ENCODE measurements around the gene ATP2C1.

The ATP2C1 gene

GRCh38 chr3:130894130-130894985, 474 bp downstream of the ATP2C1 start:
- peak in 2 of 3 donors; percentile 5 to 6 for DNase-seq (ENCODE audit: low read depth in 3 of 3)

GRCh38 chr3:130894986-130895280, 1.0 kb downstream of the ATP2C1 start:
- DNase-seq (ENCODE audit: low read depth in 3 of 3), result no peak

DNA sequence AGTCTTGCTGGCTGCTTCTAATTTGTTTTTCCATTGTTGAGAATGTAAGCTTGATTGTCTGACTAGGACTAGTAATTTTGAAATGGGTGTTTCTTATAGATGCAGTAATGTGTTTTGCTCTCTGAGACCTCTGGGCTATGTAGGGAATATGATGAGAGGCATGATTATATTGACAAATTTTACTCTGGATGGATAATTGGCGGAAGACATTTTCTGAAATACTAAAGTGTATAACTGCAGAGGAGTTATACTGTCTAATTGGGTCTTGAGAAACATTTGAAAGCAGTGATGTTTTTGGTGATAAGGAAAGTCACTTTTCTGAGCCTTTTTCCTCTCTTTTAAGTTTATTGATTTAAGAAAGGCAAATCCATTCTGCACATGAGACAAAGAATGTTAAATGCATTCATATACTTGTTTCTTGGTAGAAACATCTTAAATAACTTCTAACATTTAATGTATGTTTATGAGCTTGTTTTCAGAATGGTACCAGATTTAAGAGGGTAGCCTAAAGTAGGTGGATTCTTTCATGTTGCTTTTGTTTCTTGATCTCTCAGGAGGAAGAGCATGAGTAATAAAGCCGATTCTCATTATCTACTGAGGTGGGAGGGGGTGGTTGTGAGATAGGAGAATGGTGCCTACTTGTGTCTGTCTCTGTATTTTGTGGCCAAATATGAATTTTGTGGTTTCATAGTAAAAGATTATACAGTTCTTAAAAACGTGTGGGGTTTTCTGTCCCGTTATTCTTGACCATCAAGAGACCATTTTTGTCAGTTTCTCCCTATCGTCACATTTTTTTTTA, 2.0 kb downstream of the ATP2C1 start:
- peak in 1 of 3 donors; percentile 8 for DNase-seq (ENCODE audit: low read depth in 3 of 3)

- no peak for DNase-seq (ENCODE audit: low read depth in 3 of 3)
Measured at GRCh38 chr3:130897316-130897715, 3.4 kb downstream of the ATP2C1 start.

DNA sequence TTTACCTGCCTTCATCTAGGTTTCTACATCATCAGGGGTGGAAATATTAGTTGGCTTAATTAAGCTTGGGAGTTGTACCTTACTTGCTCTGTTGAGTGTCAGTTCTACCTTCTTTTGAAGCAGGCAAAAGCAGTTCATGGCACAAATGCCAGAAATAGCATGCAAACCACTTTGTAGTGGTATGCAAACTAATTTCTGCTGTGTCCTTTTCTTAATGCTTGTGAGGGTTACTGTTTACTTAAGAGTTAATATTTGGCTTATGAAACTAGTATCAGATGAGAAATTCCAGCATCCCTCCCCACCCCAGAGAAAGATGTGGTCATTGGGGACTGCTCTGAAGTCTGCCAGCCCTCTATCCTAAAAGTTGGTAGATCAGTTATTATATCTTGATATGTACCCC, 7.1 kb downstream of the ATP2C1 start:
- no peak for DNase-seq (ENCODE audit: low read depth in 3 of 3)

GRCh38 chr3:130901463-130902204, 7.8 kb downstream of the ATP2C1 start:
- DNase-seq (ENCODE audit: low read depth in 3 of 3), result no peak

DNA sequence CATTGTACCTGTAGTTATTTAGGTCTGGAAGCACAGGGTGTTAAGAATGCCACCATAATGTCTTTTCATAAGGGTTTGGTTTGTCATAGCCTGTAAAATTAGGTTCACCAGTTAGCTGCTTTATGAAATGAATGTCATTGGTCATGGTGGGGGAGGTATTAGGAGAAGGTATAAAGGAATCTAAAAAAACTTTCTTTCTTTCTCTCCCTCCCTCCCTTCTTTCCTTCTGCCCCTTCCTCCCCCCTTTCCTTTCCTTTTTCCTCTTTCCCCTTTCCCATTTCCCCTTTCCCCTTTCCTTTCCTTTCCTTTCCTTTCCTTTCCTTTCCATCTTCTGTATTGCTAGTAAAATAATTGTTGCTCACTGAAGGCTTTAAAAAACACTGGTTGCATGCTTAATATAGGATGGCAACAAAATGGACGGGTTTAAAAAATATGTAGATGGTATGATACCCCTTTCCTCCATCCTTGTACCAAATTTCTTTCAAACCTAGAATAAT, 9.6 kb downstream of the ATP2C1 start:
- no peak for DNase-seq (ENCODE audit: low read depth in 3 of 3)

DNA sequence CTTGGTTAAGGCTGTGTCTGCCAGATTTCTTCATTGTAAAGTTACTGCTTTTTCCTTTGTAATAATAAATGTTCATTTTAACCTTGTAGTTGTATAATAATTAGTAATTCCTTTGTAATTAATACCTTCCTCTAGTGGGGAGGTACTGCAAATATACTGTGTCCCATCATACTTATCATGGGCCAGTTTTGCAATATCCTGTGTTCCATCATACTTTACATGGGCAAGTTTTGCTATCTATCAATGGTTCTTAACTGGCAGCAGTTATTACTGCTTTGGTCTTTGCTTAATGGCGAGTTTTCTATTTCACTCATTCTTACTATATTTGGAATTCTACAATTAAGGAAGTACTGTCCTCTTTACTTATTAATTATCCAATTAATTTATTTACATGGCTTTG, 10.6 kb downstream of the ATP2C1 start:
- DNase-seq (ENCODE audit: low read depth in 3 of 3), result no peak

GRCh38 chr3:130905551-130905950, 11.7 kb downstream of the ATP2C1 start:
- no peak for DNase-seq (ENCODE audit: low read depth in 3 of 3)

DNA sequence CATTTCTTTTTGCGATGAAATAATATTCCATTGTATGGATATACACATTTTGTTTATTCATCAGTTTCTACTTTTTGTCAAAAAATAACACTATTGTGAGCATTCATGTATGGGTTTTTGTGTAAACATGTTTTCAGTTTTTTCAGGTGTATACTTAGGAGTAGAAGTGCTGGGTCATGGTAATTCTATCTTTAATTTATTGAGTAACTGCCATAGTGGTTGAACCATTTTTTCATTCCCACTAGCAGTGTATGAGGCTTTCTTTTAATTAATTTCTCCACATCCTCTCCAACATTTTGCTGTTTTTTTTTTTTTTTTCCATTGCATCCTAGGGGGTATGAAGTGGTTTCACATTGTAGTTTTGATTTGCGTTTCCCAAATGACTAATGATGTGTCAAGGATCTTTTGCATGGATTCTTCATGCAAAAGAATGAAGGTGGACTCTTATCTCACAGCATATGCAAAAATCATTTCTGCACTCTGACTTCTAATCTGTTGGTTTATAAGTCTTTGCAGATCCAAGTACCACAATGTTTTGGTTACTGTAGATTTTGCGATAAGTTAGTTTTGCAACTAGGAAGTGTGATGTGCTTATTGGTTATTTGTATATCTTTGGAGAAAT, 12.6 kb downstream of the ATP2C1 start:
- DNase-seq (ENCODE audit: low read depth in 3 of 3), result no peak

DNA sequence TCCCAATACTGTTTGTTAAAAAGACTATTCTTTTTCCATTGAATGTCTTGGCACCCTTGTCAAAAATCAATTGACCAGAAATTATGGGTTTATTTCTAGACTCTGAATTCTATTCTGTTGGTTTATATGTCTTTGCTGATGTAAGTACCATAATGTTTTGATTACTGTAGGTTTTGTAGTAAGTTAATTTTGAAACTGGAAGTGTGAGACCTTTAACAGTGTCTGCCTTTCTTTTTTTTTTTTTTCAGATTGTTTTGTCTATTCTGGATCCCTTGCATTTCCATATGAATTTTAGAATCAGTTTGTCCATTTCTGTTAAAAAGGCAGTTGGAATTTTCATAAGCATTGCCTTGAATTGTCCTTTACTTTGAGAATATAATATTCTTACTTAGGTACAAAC, 13.6 kb downstream of the ATP2C1 start:
- no peak for DNase-seq (ENCODE audit: low read depth in 3 of 3)

DNA sequence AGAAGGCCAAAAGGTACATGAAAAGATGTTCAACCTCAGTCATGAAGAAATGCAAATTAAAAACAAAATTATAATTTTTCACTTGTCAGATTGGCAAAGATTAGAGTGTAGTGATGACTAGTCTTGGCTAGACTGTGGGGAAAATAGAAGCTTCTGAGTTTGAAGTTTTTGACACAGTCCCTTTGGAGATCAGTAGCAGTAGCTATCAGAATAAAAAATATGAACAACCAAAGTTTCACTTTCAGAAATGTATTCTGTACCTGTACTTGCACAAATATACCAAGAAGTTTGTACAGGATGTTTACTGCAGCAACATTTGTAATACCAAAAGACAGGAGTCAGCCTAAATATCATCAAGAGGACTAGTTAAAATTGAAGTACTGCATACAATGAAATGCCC, 14.1 kb downstream of the ATP2C1 start:
- DNase-seq (ENCODE audit: low read depth in 3 of 3), result no peak

DNA sequence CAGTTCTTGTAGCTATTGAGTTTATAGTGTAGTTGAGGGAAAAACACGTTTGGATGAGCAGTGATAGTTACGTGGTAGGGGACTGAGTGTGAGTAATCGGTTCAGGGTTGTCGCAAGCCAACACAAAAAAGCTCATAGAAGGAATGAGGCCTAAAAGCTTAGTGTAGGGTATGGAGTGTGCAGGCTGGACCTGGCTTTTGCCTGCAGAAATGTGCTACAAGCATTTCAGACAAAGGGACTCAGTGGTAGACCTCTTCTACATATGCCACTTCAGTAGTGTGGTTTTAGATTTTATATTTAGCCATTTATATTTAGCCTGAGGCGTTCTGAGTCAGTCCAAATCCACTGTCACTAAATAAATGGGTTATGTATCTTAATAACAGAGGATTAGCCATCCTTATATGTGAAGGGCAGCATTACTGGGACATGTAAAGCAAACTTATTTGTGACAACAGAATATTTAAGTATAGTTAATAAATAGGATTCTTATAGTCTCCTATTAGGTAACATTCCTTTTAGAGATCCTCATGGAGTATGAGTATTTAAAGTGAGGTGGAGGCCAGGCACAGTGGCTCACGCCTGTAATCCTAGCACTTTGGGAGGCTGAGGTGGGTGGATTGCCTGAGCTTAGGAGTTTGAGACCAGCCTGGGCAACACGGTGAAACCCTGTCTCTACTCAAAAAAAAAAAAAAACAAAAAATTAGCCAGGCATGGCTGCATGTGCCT, 21.8 kb downstream of the ATP2C1 start:
- no peak for DNase-seq (ENCODE audit: low read depth in 3 of 3)

DNA sequence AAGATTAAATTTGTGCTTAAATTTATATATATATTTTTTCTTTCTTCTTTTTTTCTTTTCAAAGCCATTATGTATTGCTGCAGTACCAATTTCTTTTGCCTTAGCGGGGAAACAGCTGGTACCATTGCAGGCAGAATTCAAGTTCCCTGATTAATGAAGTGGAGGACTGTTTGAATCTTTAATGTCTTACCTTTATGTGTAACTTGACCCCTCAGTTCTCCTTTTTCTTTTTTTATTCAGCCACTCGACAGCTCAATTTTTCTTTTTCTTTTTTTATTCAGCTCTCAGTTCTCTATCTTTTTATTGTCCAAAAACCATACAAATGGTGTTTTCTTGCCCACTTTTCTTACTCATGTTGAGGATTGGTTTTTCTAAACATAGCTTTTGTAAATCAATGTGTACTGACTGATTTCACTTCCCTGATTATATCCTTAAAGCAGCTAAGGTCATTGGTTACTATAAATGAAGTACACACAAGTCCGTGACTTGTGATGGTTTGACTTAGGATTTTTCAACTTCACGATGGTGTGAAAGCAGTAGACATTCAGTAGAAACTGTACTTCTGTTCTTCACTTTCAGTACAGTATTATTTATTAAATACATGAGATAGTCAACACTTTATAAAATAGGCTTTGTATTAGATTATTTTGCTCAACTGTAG, 22.8 kb downstream of the ATP2C1 start:
- no peak for DNase-seq (ENCODE audit: low read depth in 3 of 3)

DNA sequence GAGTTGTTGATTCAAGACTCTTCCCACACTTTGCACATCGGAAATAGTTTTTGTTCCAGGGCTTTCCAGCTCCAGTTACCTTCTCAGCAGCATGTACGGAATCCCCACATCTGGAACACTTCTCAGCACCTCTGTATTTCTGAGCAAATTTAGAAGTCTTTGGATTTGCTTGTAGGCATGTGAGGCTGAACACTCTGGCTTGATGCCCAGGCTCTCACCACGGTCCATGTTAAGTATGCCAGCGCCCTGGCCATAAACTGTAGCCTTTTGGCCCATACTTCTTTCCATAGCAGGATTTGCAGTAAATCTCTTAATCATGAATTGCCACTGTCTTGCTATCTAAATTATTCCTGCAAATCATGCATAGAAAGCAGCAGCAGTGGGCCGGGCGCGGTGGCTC, 24.4 kb downstream of the ATP2C1 start:
- DNase-seq (ENCODE audit: low read depth in 3 of 3), result no peak

DNA sequence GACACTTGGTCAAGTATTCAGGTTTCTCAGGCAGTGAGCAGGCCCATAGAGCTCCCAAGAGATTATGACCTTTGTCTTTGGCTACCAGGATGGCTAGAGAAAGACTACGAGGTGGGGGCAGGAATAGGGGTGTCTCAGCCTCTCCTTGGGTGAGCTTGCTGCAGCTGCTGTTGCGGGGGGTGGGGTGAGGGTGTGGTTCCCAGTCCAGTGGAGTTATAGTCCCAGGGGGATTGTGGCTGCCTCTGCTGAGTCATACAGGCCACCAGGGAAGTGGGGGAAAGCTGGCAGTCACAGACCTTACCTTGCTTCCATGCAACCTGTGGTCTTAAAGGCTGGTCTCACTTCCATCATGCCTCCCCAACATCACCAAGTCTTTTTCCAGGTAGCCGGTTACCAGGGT, 31.7 kb downstream of the ATP2C1 start:
- DNase-seq (ENCODE audit: low read depth in 3 of 3), result no peak

- no peak for DNase-seq (ENCODE audit: low read depth in 3 of 3)
Measured at GRCh38 chr3:130926504-130926903, 32.6 kb downstream of the ATP2C1 start.

GRCh38 chr3:130929804-130930203, 35.9 kb downstream of the ATP2C1 start:
- DNase-seq (ENCODE audit: low read depth in 3 of 3), result no peak

- no peak for DNase-seq (ENCODE audit: low read depth in 3 of 3)
Measured at GRCh38 chr3:130932979-130933378, 39.1 kb downstream of the ATP2C1 start.

GRCh38 chr3:130933801-130934345, 40.0 kb downstream of the ATP2C1 start:
- DNase-seq (ENCODE audit: low read depth in 3 of 3), result no peak
